IPS-18c (cell line): Measurements from ENCODE around the gene KCNJ4.

Experiments
- H3K4me3 ChIP-seq: 2 replicates; pipeline ENCODE4 v1.7.0; 2013; ENCODE audit warnings: low read depth, mild to moderate bottlenecking, low read length, moderate library complexity; ENCODE audit not compliant: insufficient read depth
- H3K9me3 ChIP-seq: one replicate; pipeline ENCODE4 v1.6.1; 2013; ENCODE audit warnings: mild to moderate bottlenecking, low read length, moderate library complexity; ENCODE audit not compliant: control insufficient read depth, insufficient read depth

The KCNJ4 gene

DNA sequence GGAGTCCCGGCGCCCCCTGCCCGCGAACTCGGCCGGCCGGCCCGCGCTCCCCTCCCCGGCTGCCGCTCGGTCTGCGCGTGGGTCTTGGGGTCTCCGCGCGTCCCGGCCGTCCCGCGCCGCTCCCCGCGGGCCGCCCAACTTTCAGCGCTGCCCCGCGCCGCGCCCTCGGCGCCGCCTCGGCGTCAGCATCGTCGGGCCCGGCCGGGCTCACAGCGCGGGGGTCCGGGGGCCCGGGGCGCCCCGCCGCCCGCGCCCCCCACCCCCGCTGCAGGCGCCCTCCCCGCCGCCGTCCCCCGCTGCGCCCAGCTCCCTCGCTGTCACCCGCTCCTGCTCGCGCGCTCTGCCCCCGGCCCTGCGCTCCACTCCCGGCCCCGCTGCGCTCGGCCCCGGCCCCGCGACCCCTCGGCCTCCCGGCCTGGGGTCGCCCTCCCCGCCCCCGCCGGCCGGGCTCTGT is at the start of gene KCNJ4:
KCNJ4 (minus strand) TSS at position 124 of the 454 bp plus-strand sequence. CDS start 27,067 bp downstream, outside the sequence.
- Histone ChIP-seq H3K9me3 (no peaks in the 10 kb centered on the region), H3K4me3 (peak within 1 kb of the TSS; percentile 61)

DNA sequence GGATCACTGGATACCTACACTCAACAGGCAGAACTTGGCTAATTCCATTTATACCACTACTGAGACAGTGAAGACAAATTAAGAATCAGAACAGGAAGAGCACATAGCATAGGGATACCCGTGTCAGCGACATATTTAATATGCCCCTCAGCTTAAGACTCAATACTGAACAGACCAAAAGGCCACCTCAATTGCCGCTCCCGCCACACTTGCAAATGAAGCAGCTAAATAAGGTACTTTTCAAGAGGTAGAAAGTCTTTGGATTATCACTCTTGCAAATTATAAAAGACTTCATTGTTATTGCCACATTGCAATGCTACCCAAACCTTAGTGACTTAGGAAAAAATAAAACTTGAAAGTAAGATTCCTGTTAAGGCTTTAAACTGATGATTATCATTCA is 48.0 kb upstream of the KCNJ4 start:
- no peaks in the 10 kb centered on the region for H3K9me3 ChIP-seq
- no peak overlapping the region for H3K4me3 ChIP-seq

DNA sequence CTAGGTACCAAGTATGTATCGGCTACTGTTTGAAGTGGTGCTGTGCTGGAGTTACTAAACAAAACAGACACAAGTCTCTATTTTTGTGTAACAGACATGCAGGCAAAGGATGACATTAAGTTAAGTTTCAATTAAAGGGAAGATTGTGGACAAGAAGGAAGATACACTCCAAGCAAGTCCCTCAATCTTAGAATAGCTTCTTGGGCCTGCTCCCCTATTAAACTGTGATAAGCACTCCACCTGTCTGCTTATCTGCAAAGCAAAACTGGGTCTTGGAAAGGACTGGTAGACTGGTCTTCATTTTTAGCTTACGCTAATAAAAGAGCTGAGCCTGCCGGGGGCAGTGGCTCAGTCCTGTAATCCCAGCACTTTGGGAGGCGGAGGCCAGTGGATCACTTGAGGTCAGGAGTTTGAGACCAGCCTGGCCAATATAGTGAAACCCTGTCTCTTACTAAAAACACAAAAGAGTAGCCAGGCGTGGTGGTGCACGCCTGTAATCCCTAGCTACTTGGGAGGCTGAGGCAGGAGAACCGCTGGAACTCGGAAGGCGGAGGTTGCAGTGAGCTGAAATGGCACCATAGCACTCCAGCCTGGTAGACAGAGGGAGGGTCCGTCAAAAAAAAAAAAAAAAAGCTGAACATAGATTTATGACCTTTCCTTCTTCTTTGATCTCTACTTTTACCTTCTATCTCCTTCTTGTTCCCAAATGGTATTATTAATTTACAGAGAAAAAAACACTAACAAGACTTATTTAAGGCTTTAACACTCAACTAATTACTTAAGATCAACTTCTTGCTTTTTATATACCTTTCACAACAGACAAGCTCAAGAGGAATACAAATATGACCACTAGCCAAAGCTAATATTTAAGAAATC is 47.0 kb upstream of the KCNJ4 start:
- Histone ChIP-seq H3K9me3 (no peaks in the 10 kb centered on the region), H3K4me3 (no peak overlapping the region)

DNA sequence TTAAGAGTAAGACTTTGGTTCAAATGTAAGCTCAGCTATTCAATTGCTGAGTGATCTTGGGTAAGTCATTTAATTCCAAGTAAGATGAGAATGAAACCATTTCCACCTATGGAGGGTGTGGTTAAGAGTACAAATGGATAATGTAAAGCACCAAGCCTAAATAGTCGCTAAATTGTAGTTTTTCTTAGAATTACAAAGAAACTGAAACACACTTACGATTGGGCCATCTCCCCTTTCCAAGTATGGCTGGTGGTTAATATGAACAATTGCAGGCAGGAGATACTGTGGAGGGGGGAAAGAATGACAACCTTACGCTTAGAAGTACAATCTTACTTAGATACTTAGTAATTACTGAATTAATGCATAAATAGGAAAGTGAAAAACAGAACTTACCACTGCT is 42.9 kb upstream of the KCNJ4 start:
- Histone ChIP-seq H3K4me3 (no peak overlapping the region), H3K9me3 (no peaks in the 10 kb centered on the region)

DNA sequence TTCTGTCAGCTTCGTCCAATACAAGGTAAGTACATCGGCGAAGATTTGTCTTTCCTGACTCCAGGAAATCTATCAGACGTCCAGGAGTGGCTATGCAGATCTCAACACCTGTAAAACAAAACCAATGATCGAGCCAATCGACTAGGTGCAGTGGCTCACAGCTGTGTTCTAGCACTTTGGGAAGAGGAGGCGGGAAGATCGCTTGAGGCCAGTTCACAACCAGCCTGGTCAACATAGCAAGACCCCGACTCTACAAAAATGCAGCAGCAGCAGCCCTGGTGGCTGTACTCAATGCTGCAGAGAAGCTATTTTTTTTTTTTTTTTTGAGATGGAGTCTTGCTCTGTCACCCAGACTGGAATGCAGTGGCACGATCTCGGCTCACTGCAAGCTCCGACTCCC is 39.9 kb upstream of the KCNJ4 start:
- no peak overlapping the region for H3K4me3 ChIP-seq

DNA sequence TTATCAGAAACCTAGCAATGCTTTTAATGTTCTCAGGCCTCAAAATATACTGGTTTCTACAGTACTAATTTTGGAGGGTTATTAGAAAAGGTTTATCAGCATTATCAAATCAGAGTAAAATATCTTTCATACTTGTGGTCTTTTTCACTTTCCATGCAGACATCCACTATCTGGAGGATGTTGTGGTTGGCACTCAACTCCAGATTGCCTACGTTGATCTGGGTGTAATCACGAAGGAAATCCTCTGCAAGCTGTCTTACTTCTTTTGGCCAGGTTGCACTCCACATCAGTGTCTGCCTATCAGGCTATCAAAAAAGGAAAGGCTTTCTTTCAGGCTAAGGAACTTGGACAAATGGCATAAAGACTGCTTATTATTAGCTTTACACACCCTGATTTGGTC is 39.5 kb upstream of the KCNJ4 start:
- Histone ChIP-seq H3K4me3 (no peak overlapping the region), H3K9me3 (no peaks in the 10 kb centered on the region)

More for the DNA sequence above, 39.9 kb upstream of the KCNJ4 start:
- no peaks in the 10 kb centered on the region for H3K9me3 ChIP-seq

DNA sequence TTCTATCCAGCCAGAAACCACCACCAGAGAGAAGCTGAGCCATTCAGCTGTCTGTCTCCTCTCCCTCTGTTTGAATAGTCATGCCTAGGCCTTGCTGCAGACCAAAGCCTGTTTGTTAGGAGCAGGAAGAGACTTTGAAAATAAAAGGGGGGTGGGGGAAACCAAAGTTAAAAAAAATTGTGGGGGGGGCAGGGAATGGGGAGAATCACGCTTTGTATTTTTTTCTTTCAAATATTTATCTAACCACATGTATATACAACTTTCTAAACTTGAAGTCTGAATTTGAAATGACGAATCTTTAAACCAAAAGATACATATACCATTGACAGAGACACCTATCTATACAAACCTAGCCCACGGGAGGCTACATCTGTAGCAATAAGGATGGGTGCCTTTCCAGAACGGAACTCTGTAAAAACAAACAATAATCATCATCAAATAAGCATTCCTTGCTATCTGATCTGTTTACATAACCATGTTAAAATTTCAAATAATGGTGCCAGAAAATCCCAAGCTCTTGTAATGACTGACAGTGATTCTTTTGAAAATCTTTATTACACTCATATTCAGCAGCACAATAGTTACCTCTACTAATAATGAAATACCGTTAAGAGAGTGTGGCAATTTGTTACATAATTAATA is 36.8 kb upstream of the KCNJ4 start:
- Histone ChIP-seq H3K9me3 (no peaks in the 10 kb centered on the region), H3K4me3 (no peak overlapping the region)

DNA sequence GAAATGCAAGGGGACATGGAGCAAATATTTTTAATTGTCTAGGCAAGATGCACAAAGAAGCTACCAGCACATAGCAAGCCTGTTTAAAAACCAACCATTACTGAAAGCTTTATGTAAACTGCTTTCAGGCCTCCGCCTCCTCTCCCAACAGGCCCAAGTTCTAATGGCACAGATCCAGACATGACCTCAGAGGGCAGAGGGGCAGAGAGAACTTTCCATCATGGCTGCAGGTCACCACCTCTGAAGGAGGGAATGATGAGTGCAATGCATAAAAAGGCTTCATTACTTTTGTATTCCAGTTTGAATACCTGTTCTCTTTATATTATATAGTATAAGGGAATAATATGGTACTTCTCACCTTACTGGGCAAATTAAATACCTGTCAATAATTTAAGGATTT is 35.9 kb upstream of the KCNJ4 start:
- Histone ChIP-seq H3K4me3 (no peak overlapping the region; the same call in 1 of the 2 replicates), H3K9me3 (no peaks in the 10 kb centered on the region)

DNA sequence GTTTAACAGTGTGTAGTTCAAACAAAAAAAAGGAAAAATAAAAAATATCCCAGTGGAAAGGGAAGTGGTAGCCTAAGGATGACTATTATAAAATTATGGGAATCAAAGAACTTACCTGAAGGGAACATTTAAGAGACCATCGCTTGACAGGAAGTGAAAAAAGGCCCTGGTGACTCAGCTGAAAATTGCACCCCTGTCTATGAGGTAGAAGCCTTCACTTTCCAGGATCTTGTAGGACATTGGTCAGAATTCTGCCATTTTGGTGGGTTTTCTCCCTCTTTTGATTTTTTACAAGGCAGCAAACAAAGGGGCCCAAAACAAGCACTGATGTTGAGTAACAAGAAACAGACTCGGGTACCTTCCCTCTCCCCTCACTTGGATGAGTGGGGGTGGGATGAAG is 35.5 kb upstream of the KCNJ4 start:
- no peaks in the 10 kb centered on the region for H3K9me3 ChIP-seq
- no peak overlapping the region for H3K4me3 ChIP-seq

DNA sequence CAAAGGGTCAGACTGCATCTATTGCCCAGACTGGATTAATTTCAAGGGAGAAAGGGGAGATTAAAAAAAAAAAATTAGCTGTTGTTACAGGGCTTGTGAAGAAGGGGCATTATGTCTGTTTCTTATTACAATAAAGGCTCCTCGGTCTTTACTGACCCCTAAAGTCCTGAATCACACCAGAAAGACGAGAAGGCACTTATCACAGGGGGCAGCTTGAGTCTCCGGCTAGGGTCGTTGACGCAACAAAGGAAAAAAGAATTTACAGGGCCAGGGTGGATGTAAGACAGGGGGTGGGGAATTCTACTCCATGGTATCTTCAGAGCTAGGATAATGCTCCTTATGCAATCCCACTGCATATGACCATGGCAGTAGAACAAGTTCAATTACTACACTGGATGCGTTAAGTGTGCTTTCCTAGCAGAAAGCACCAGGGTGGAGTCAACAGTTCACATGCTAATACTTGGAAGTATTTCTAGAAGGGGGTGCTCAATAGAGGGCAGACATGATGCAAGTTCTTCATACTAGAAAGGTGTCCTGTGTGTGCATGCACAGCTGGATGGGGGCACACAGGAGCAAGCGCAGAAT is 34.7 kb upstream of the KCNJ4 start:
- Histone ChIP-seq H3K4me3 (no peak overlapping the region), H3K9me3 (no peaks in the 10 kb centered on the region)

DNA sequence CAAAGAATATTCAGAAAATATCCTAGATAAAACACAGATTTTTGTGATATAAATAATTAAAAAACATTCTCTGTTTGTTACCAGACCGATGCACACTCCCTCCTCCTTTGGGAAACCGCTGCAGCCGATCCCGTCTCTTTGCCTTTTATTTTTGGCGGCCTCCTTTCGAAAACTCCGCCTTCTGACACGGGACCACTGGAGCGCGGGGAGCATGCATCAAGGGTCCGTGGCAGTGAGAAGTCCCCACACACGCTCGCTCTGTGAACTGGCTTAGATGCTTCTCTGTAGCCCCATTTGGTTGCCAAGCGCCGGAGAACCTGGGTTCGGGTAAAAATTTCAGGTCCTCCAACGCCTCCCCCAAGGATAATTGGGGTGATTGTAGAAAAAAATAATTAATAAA is 34.1 kb upstream of the KCNJ4 start:
- H3K4me3 ChIP-seq, result no peak overlapping the region
- no peaks in the 10 kb centered on the region for H3K9me3 ChIP-seq

DNA sequence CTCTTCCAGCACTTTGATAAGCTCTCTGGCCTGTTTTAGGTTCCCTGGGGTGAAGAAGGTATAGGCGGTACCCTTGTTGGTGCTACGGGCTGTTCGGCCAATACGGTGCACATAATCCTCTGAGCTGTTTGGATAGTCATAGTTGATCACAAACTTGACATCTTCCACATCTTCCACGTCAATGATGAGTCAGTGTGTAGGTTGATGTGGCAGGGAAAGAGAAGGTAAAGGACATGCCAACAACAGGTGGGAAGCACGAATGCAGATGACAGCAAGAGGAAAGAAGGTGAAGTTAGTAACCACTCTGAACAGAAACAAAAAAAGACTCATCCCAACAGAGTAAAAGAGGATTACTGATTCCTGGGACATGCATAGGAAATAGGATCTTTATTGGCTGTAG is 32.9 kb upstream of the KCNJ4 start:
- no peaks in the 10 kb centered on the region for H3K9me3 ChIP-seq
- H3K4me3 ChIP-seq, result no peak overlapping the region

DNA sequence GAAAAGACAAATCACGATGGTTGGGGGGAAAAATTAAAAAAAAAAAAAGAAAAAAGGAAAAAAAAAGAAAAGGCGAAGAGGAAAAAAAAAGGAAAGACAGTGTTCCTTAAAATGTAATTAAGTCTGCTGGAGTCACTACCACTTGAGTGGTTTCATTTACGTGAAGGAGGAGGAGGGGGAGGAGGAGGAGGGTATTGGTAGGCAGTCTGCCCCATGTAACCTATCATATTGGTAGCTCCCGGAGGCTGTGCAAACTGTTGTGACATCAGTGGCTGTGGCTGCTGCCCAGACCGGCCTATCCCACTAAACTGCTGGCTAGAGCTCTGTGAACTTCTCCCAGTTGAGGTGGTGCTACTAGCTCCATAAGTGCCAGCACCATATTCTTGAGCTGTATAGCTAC is 30.8 kb upstream of the KCNJ4 start:
- Histone ChIP-seq H3K4me3 (no peak overlapping the region), H3K9me3 (no peaks in the 10 kb centered on the region)

DNA sequence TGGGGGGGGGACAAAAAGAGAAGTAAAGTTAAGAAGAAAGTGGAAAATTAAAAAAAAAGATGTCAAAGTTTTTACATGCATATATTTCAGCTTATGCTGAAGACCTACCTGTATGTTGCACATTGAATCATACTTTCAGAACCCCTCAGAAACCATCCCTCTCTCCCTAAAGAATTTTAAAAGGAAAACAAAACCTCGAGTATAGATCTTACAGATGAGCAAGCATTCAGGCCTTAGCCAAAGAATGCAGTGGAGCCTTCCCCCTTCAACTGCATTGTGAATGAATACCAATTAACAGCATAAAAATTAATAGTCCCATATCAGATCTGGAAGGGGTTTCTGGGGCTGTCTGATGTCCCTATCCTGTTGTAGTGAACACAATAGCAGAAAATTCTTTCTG is 29.2 kb upstream of the KCNJ4 start:
- no peak overlapping the region for H3K4me3 ChIP-seq
- H3K9me3 ChIP-seq, result peaks cover 2% of the 10 kb centered on the region

DNA sequence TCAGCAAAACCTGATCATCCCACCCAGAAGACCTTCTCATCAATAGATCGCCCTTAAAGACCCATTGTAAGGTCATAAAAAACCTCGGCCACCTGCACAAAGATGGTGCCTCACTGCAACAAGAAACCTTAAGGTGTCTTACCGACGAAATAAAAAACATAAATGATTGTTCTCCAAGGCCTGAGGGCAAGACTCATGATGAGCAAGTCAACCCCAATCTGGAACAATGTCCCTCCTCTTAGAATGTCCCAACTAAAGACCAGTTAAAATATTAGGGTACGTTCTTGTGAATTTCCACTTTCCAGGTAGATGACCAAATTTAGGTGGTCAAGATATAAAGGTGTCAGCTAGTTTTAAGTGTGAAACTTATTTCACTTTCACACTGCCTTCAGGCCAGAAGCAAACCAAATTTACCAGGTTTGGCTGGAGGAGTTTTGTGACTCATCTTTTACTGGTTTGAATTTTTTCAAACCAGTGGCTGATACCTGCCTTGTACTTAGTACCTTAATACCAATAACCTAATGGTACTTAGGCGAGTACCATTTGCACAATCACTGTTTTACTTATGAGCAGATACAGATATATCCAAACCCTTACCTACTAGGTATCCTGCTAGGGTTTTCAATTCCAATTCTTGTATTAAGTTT is 27.8 kb upstream of the KCNJ4 start:
- H3K9me3 ChIP-seq, result peaks cover 2% of the 10 kb centered on the region

DNA sequence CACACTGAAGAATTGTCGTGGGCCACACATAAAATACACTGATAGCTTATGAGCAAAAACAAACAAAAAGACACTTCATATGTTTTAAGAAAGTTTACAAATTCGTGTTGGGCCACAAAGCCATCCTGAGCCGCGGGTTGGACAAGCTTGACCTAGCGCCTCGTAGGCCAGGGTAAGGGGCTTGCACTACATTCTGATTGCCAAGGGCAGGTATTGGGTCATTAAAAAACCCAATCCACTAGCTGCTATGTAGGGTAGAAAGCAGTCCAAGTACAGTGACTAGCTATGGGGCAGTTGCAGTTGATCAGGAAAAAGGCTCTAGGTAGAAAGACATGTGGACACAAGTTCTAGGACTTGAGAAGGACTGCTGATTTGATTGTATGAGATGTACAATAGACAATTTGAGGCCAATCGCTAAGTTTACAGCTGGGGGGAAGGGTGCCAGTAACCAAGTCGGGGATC is 26.9 kb upstream of the KCNJ4 start:
- Histone ChIP-seq H3K9me3 (peaks cover 2% of the 10 kb centered on the region), H3K4me3 (no peak overlapping the region)

More for the DNA sequence above, 27.8 kb upstream of the KCNJ4 start:
- H3K4me3 ChIP-seq, result no peak overlapping the region

DNA sequence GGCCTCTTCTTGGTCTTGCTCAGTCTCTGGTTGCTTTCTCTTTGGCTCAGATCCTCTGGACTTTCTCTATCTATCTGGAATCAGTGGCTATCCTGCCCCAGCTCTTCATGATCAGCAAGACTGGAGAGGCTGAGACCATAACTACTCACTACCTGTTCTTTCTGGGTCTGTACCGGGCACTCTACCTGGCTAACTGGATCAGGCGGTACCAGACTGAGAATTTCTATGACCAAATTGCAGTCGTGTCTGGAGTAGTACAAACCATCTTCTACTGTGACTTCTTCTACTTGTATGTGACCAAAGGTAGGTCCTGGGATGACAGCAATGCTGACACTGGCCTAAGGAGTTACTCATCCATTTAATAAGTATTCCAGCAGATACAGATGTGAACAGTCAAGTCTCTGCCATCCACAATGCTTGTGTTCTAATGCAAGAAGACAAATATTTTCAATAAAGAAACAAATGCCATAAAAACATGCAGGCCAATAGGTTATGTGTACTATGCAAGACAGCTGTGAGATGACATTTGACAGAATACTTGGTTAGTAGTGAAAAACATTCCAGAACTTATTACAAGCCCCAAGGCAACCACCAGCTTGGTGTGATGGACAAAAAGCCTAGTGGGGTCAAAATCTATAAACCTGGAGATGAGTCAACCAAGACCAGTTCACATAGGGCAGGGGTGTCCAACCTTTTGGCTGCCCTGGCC is 26.3 kb upstream of the KCNJ4 start:
- peaks cover 2% of the 10 kb centered on the region for H3K9me3 ChIP-seq
- no peak overlapping the region for H3K4me3 ChIP-seq
